ENCODE data around the gene NET1.
"Not testable (repeated sequence)": the region's sequence is repeated elsewhere in the genome, so short reads cannot be mapped to it uniquely, and the experiment has no call there.

NET1 gene, protein sequence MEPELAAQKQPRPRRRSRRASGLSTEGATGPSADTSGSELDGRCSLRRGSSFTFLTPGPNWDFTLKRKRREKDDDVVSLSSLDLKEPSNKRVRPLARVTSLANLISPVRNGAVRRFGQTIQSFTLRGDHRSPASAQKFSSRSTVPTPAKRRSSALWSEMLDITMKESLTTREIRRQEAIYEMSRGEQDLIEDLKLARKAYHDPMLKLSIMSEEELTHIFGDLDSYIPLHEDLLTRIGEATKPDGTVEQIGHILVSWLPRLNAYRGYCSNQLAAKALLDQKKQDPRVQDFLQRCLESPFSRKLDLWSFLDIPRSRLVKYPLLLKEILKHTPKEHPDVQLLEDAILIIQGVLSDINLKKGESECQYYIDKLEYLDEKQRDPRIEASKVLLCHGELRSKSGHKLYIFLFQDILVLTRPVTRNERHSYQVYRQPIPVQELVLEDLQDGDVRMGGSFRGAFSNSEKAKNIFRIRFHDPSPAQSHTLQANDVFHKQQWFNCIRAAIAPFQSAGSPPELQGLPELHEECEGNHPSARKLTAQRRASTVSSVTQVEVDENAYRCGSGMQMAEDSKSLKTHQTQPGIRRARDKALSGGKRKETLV

DNA sequence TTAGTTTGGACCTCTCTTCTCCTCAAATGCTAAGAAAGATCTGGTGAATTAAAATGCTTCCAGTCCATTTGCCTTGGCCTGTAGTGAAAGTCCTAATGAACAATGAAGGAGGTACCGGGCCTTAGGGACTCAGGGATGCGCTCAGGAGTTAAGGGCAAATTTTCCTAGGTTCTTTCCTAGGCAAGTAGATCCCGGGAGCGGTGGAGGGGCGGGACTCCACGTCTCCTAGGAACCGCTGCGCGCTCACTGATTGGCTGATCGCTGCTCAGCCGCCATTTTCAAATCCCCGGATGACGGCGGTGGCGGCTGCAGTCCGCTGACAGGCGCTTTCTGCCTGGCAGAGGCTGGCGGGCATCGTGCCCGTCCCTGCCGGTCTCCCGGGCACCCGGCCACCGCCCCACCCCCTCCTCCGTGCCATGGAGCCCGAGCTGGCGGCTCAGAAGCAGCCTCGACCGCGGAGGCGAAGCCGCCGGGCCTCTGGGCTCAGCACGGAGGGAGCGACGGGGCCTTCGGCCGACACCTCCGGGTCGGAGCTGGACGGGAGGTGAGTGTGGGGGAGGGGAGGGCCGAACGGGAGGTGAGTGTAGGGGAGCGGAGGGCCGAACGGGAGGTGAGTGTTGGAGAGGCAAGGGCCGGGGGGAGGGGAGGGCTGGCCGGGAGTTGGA, at the start of gene NET1:
Gene NET1, plus strand, starts transcription at position 281 of the 665 bp plus-strand sequence. Its CDS starts 136 bp downstream, at position 417.
- DNase-seq (ENCODE audit: low spot score): peak; percentile 96

GRCh38 chr10:5362873-5363272, 49.5 kb upstream of the NET1 start:
- DNase-seq (ENCODE audit: low spot score): no peak

DNA sequence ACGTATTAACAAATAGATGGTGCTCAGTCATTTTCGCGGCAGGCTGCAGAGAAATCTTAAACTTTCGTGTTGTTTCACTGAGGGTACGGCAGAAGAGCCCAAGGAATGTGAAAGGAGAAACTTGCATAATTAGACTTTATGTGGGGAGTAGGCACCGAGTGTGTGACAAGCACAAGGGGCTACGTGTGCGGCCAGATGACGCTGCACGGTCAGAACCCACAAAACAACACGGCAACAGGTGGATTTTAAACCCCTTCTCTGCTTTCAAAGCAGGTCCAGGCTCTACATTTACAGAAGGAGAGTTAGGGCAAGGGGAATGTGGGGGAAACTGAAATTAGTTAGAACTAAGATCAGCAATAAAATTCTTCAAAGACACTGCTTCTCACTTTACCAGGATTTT, 48.0 kb upstream of the NET1 start:
- DNase-seq (ENCODE audit: low spot score): no peak

- no peak for DNase-seq (ENCODE audit: low spot score)
These were observed 47.4 kb upstream of the NET1 start, which contains the start of gene UCN3 for GRCh38 chr10:5364890-5365338. UCN3 (plus strand) TSS chr10:5364966; CDS start chr10:5373721, 8,755 bp downstream.

GRCh38 chr10:5365928-5366327, 46.4 kb upstream of the NET1 start:
- DNase-seq (ENCODE audit: low spot score): no peak

GRCh38 chr10:5369362-5370158, 42.8 kb upstream of the NET1 start:
- no peak for DNase-seq (ENCODE audit: low spot score)

DNA sequence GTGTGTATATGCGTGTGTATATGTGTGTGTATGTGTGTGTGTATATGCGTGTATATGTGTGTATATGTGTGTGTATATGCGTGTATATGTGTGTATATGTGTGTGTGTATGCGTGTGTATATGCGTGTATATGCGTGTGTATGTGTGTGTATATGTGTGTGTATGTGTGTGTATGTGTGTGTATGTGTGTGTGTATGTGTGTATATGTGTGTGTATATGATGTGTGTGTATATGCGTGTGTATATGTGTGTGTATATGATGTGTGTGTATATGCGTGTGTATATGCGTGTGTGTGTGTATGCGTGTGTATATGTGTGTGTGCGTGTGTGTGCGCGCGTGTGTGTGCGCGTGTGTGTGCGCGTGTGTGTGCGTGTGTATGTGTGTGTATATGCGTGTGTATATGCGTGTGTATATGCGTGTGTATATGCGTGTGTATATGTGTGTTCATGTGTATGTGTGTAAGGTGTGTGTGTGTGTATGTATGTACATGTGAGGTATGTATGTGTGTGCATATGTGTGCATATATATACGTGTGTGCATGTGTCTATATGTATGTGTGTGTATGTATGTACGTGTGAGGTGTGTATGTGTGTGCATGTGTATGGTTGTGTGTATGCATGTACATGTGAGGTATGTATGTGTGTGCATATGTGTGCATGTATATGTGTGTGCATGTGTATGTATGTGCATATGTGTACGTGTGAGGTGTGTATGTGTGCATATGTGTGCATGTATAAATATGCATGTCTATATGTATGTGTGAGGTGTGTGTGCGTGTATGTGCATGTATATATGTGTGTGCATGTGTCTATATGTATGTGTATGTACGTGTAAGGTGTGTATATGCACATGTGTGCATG, 41.6 kb upstream of the NET1 start:
- no peak for DNase-seq (ENCODE audit: low spot score)

DNA sequence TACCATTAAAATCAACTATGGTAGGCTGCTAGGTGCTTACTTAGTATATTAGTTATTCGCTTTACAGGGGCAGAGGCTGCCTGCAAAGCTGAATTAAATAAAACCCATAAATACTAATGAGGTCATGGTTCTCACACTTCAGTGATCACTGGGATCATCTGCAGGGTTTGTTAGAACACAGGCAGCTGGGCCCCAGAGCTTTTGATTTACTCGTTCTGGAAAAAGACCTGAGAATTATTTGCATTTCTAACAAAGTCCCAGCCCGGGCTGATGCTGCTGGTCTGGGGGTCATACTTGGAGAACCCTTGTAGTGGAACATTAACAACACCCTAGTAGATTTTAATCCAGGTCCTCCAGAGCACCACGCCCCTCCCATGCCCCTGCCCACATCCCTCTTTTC, 39.0 kb upstream of the NET1 start:
- DNase-seq (ENCODE audit: low spot score): no peak

DNA sequence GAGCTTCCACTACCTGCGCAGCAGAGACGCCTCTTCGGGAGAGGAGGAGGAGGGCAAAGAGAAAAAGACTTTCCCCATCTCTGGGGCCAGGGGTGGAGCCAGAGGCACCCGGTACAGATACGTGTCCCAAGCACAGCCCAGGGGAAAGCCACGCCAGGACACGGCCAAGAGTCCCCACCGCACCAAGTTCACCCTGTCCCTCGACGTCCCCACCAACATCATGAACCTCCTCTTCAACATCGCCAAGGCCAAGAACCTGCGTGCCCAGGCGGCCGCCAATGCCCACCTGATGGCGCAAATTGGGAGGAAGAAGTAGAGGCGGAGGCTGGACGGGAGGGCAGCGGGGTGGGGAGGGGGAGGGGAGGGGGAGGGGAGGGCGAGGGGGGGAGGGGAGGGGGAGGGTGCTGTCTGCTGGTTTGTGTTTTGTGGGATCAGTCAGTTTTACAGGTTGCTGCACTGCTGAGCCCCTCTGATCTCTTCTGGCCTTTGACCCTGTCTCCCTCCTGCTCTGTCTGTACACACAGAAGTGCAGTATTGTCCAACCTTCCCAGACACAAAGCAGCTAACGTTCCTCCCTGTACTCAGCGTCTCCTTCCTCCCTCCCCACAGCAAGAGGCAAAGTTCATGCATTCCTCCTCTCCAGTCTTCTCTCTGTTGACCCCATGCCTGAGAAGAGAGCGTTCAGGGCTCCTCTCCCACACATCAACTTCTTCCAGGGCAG, 38.3 kb upstream of the NET1 start:
- DNase-seq (ENCODE audit: low spot score): no peak

DNA sequence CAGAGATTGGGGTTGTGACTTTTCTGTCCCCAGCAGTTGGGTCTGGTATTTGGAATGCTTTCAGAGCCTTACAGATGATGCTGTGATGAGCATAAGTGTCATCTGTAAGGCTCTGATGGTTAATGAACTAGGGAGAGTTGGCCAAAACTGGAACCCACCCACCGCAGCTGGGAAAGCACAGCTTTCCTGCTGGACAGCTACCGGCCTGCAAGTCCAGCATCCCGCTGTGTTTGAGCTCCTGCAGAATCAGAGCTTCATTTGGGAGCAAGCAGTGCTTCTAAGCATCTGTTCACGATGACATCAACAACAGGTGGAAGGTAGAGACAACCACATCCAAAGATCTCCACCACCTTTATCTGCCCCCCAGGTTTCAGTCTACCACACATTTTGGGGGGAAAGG, 35.9 kb upstream of the NET1 start:
- no peak for DNase-seq (ENCODE audit: low spot score)

GRCh38 chr10:5379202-5379601, 33.2 kb upstream of the NET1 start:
- not testable (repeated sequence) for DNase-seq (ENCODE audit: low spot score)

- not testable (repeated sequence) for DNase-seq (ENCODE audit: low spot score)
These were observed 32.0 kb upstream of the NET1 start for GRCh38 chr10:5380395-5380794.

DNA sequence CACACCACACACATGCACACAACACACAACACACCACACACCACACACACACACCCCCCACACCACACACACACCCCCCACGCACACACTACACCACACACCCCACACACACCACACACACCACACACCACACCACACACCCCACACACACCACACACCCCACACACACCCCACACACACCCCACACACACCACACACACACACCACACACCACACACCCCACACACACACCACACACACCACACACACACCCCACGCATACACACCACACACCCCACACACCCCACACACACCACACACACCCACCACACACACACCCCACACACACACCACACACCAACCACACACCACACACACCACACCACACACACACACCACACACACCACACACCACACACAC, 31.2 kb upstream of the NET1 start:
- DNase-seq (ENCODE audit: low spot score): no peak

DNA sequence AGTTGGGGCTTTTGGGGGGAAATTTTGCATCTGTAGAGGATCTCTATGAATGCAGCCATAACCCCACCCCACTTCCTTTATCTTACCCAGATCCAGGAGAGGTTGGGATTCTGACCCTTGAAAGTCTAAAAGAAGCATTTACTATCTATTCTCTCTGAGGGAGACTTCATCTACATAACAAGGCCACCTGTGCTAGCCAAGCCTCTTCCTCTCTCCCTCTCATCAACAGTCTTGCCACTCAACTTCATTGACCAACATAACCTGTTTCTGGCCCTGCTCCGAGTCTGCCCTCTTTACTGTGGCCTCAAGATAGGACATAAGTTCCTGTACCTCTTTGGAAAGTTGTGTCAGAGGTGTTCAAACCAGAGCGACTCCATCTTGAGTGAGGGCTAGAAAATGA, 27.1 kb upstream of the NET1 start:
- DNase-seq (ENCODE audit: low spot score): no peak

DNA sequence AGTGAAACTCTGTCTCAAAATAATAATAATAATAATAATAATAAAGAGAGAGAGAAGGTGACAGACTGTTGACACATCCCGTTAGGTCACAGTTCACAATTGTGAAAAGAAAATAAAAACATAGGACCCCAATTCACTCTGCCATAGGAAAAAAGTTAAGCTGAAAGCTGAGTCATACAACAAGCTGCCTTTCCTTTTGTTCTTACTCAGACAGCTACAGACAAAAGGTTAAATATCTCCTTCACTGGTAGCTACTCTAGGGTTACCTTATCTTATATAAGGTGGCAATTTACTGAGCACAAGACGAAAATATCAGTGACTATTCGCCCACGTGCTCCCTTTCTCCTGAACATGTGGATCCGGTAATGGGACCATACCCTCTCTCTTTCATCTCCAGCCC, 25.2 kb upstream of the NET1 start:
- DNase-seq (ENCODE audit: low spot score): no peak

GRCh38 chr10:5390607-5391205, 21.7 kb upstream of the NET1 start:
- no peak for DNase-seq (ENCODE audit: low spot score)

DNA sequence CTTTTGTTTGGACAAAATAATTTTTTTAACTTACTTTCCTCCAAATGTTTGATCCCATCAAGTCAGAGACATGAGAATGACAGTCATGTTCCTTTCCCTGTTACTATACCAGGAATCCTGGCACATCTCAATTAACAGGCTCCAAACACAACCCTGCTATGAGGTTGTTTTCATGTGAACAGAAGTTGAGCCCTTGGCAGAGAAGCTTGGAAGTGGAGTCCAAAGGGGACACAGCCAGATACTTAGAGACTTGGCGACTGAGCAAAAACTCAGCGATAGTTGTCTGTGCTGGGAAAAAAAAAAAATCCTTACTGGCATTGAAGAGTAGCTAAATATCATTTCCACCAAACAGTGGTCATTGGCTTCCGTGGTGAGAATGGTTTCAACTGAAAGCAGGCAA, 20.6 kb upstream of the NET1 start:
- no peak for DNase-seq (ENCODE audit: low spot score)

GRCh38 chr10:5393529-5393928, 18.8 kb upstream of the NET1 start:
- DNase-seq (ENCODE audit: low spot score): no peak

- no peak for DNase-seq (ENCODE audit: low spot score)
These were observed 17.2 kb upstream of the NET1 start for GRCh38 chr10:5395168-5395567.

Measured in Ammon's horn (tissue), 1 donor.